Subcutaneous adipose tissue (tissue), 4 donors: ENCODE data around the gene TBX21. TPM values are rescaled to one million over a fixed set of nuclear protein-coding genes. Genes with fewer than 3 reads are reported as not detected.

Source experiments
- CTCF ChIP-seq: fragments of 450-650 bp; IDR thresholded peaks from one replicate; pipeline ENCODE4 v1.5.1; 2016; ENCODE audit warnings: low read depth, mild to moderate bottlenecking, control low read depth, antibody characterized with exemption, moderate library complexity
- total RNA-seq, 4 donors: library from RNA; depleted of rRNA; stranded (reverse); fragments of >200 nt; gene quantifications; one replicate each; pipeline ENCODE4 v1.1.0, GENCODE V29; 2016

Gene TBX21
- total RNA-seq, 4 donors from 2014 or later = 0.66 to 4.6 (median 2.8) TPM

- no peak for TF ChIP-seq CTCF
Measured at GRCh38 chr17:47701608-47702007, 31.4 kb upstream of the TBX21 start.

- TF ChIP-seq CTCF = no peak
Measured at GRCh38 chr17:47702391-47702995, 30.5 kb upstream of the TBX21 start.

DNA sequence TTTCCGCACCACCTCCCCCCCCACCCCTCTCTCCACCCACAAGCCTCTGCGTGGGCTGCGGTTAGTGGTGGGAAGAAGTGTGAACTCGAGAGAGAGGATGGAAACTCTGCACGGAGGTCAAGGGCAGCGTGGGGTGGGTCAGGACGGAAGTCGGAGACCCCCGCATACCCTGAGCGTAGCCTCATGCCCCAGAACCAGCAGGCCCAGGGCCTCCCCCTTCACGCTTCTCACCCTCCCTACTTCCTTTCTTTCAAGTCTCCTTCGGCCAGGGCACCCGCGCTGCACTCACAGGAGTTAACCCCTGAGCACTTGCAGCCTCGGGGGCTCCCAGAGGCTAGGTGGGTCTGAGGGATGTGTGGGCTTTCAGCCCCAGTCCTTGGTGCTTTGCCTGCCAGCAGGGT, 29.8 kb upstream of the TBX21 start:
- no peak for TF ChIP-seq CTCF

- TF ChIP-seq CTCF = no peak
Measured at GRCh38 chr17:47703671-47704070, 29.4 kb upstream of the TBX21 start.

DNA sequence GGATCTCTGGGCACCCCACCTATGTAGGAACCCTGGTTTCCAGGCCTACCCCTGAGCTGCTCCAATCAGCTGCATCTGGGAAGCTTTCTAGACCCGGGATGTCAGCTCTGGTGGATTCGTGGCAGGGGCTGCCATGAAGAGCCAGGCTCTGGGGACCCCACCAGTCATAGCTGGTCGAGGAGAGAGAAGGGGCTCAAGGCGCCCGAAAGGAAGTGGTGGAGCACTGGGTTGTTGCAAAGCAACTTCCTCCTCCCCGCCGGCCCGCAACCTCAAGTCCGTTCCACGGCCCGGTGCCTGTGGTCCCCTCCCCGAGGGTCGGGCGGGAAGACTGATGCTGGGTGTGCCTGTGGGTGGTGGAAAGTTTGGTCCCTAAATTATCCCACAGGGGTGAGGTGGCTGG, 28.9 kb upstream of the TBX21 start:
- no peak for TF ChIP-seq CTCF

DNA sequence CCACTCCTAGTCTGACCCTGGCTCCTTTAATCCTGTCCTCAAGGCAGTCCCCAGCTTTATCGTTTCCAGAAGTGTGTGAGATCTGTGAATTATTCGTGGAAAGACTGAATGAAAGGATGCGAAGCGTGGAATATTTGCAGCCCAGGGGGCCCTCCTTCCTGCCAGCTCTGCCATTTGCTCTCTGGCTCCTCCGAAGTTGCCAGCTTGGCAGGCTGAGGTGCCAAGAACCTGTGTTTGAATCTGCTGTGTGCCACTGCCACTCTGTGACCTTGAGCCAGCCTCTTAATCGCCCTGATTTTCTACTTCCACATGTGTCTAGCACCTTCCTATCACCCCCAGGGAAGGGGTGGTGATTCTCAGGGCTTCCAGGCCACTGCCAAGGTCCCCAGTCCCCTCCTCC, 28.3 kb upstream of the TBX21 start:
- no peak for TF ChIP-seq CTCF

DNA sequence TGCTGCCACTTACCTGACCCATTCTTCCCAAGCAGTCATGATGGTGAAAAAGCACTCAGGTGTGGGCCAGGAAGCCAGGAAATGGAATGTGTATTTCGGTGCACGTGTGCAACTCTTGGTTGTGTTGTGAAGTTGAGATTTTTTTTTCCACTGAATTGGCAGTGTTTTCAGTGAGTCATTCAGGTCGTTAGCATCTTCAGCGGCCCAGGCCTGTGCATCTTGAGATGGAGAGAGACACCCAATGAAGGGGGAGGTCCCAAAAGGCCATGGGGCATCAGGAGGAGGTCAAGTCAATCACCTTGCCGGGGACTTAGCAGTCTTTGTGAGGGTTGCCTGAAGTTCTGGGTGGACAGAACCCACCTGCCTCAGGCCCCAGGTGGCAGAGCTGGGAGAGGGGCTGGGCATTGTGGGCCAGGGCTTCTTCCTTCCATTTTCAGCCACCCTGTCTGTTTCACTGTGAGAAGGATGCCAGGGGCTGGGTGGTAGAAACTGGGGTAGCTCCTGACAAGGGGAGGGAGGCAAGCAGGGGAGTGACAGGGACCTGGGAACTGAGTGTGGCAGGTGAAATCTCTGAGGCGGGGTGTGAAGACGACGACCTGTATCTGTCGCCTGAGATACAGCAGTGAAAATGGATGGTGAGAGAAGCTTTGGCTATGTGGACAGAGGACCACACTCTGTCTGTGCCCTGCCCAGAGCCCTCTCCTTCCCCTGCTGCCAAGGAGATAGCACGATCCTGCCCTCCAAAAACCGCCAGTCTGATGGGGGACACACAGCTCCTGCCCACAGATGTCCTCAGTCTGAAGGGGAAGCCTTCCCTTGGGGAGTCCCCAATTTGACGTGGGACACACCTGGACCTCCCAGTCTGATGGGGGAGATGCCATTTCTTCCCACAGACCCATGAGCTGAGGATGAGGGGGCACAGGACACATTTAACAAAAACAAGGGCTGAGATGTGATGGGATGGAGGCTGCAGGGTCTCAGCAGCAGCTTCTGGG, 27.2 kb upstream of the TBX21 start:
- TF ChIP-seq CTCF = no peak
